NCI-H2196 treated with DMSO at 0.1 percent for 48 hours (cell line): ENCODE results near the gene CAPN10.
"Not testable (repeated sequence)": the region's sequence is repeated elsewhere in the genome, so short reads cannot be mapped to it uniquely, and the experiment has no call there.

ENCODE experiments used
- DNase-seq: peaks from one replicate; lab custom pipeline; 2025; ENCODE audit not compliant: unreplicated experiment; lab: John Stamatoyannopoulos, UW

The CAPN10 gene

GRCh38 chr2:240563231-240563630 is 23.3 kb upstream of the CAPN10 start:
- not testable (repeated sequence) for DNase-seq

- no peak for DNase-seq
Observed at GRCh38 chr2:240563951-240564560, 22.5 kb upstream of the CAPN10 start.

- no peak for DNase-seq
Observed at GRCh38 chr2:240564561-240565332, 21.8 kb upstream of the CAPN10 start.

GRCh38 chr2:240565333-240566202 is 21.0 kb upstream of the CAPN10 start:
- DNase-seq = peak; percentile 68

GRCh38 chr2:240566203-240567136 is 20.1 kb upstream of the CAPN10 start:
- DNase-seq = peak; percentile 67

GRCh38 chr2:240567137-240567871 is 19.2 kb upstream of the CAPN10 start:
- no peak for DNase-seq

- DNase-seq = peak; percentile 29
Observed at GRCh38 chr2:240567872-240568677, 18.5 kb upstream of the CAPN10 start, which contains the start of gene RNPEPL1. TSS of gene RNPEPL1 (plus strand) at chr2:240568484. CDS start at chr2:240568587, 103 bp downstream.

GRCh38 chr2:240568678-240569522 is 17.6 kb upstream of the CAPN10 start:
- peak; percentile 29 for DNase-seq

GRCh38 chr2:240569523-240569997 is 17.0 kb upstream of the CAPN10 start:
- DNase-seq = no peak

GRCh38 chr2:240569998-240570530 is 16.5 kb upstream of the CAPN10 start:
- no peak for DNase-seq

GRCh38 chr2:240570531-240571313 is 15.8 kb upstream of the CAPN10 start:
- no peak for DNase-seq

- DNase-seq = no peak
Observed at GRCh38 chr2:240571314-240571973, 15.1 kb upstream of the CAPN10 start.

GRCh38 chr2:240572141-240573031 is 14.1 kb upstream of the CAPN10 start:
- DNase-seq = no peak

GRCh38 chr2:240573071-240573515 is 13.4 kb upstream of the CAPN10 start:
- no peak for DNase-seq
